GM19372 (cell line): ENCODE results near the gene HES1.

Experiments
- ATAC-seq: cut with Tn5 transposase; IDR thresholded peaks from one replicate; pipeline ENCODE4 v1.9.1; 2021; ENCODE audit warnings: mild to moderate bottlenecking, low read depth, moderate library complexity; ENCODE audit not compliant: unreplicated experiment

Gene HES1

GRCh38 chr3:194165271-194166018 is 29.5 kb downstream of the HES1 start:
- no peak for ATAC-seq

DNA sequence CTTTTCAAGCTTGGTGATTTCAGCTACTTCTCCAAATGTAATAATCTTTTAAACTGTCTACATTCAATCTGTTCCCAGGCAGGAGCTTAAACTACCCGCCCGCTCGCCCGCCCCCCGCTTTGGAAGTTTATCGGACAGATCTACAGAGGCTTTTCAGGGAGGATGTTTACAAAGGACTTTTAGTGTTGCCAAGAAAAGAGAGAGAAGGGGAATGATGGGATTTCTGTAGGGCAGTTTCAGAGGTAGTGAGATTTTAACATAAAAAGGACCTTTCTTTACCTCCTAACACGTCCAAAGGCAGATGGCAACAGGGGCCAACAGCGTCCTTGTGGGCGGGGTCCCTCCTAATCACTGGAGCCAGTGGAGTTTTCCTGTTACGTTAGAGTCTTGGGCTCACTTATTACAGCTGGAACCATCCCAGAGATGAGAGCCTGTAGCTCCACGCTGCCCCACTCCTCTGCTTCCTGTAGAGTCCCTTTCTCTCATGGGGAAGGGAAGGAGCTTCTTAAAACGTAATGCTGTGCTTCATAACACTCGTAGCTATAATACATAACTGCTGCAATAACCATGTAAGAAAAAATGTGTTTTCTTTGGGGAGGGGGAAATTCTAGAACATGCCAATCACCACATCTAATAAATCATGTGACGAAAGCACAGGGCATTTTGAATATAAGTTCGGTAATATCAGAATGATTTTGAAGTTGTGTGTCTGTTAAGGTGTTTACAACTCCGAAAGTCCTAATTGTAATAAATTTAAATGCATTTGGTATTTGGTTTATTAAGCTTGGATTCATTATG is 30.9 kb downstream of the HES1 start:
- no peak for ATAC-seq

- ATAC-seq: no peak
Measured at GRCh38 chr3:194167480-194168282, 31.7 kb downstream of the HES1 start.

DNA sequence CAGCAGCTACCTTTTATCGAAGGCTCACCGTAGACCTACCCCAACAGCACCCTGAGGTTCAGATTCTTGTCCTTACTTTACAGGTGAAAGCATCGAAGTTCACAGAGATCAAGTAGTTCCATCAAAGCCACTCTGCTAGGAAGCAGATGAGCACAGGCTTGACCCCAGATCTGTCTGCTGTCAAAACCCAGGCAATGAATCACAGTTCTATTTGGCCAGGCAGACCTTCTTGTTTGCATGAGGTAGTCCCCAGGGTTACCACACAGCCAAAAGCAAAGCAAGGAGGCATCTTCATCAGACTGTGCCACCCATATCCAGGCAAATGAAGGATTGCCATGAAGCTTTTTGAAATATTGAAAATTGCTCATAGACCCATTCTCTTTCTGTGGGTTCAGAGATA is 33.0 kb downstream of the HES1 start:
- ATAC-seq: no peak

GRCh38 chr3:194169595-194169994 is 33.6 kb downstream of the HES1 start:
- ATAC-seq: no peak

GRCh38 chr3:194170793-194171192 is 34.8 kb downstream of the HES1 start:
- no peak for ATAC-seq

DNA sequence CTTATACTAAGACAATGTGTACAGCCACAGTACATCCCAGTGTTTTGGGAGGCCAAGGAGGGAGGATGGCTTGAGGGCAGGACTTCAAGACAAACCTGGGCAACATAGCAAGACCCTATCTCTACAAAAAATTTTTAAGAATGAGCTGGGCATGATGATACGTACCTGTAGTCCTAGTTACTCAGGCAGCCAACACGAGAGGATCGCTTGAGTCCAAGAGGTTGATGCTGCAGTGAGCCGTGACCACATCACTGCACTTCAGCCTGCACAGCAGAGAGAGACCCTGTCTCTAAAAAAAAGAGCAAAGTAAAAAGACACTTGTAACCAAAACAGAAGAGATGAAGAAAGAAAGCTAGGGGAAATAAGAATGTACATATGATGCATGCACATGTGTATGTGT is 38.5 kb downstream of the HES1 start:
- no peak for ATAC-seq

DNA sequence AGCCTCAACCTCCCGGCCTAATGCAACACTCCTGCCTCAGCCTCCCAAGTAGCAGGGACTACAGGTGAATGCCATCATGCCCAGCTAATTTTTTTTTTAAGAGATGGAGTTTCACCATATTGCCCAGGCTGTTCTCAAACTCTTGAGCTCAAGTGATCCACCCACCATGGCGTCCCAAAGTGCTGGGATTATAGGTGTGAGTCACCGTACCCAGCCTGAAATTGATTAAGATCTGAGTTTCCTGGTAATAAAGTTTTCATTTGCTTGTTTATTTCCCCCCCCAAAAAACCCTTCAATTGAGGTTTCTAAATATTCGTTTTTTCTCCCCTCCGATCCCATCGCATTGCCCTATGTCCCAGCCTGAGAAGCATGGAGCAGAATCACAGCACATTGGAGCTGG is 39.0 kb downstream of the HES1 start:
- ATAC-seq: no peak

GRCh38 chr3:194176274-194176991 is 40.5 kb downstream of the HES1 start:
- no peak for ATAC-seq

DNA sequence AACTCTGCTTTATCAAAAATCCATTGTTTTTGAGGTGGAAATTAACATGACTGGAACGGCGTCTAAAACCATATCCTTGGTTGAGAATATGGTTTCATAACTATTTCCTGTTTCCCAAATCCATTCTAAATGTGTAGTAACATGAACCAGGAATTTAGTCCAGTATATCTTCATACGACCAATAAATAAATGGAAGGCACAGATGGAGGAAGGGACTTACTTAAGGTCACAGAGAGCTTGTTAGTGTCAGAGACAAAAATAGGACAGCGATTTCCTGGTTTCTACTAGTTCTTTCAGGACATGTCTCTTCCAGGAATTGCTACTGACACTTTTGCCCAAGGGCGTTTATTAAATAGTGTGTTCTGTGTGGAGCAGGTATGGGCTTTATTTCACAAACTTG is 41.2 kb downstream of the HES1 start:
- no peak for ATAC-seq

DNA sequence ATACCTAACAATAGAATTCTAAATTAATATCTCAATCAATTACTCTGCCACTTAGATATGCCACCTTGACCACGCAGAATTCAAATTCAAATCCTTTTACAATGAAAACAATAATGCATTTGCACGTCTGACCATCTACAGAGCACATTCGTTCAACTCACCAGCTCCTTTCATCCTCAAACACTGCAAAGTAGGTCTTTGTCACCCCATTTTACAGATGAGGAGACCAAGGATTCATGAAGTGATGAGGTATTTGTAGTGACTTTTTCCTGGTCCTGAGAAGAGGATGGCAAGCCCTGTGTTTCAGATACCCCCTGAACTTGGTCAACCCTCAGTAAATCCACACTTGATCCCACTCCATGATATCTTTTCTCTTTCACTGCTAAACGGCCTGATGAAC is 42.2 kb downstream of the HES1 start:
- ATAC-seq: no peak

DNA sequence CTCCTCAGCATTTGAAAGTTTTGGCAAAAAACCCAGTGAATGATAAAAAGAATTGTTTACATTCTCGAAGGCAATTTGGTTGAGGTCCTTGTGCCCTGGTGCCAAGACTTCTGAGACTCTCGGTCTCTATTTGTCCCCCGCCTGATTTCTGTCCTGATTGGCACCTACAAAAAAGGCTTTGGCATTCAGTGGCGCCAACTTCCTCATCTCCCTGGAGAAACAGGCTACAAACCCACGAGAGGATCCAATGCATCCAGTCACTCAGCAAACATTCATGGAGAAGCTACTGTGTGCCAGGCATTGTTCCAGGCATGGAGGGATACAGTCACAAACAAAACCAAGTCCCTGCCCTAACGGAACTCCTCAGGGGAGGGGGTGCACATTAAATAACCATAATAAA is 42.7 kb downstream of the HES1 start:
- ATAC-seq: no peak

- no peak for ATAC-seq
Measured at GRCh38 chr3:194180570-194180969, 44.6 kb downstream of the HES1 start.

GRCh38 chr3:194181612-194182529 is 45.9 kb downstream of the HES1 start:
- no peak for ATAC-seq

DNA sequence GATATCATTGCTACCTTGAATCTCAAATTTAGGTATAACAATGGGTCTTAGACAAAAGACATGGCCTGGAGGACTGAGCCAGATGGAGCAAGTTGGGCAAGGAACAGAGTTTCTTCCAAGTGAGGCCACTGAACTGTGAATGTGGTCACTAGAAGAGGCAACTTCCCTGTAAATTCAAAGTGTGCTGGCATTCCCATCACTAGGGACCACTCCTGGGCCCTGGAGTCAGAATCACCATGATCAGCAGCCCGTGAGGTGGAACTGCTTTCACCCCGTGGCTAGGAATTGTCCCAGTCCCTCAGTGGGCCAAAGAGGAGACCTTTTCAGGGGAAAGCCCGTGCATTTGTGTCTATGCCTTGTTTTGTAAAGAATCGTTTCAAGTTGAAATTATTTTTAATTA is 47.3 kb downstream of the HES1 start:
- ATAC-seq: no peak

GRCh38 chr3:194184265-194184751 is 48.4 kb downstream of the HES1 start:
- no peak for ATAC-seq

DNA sequence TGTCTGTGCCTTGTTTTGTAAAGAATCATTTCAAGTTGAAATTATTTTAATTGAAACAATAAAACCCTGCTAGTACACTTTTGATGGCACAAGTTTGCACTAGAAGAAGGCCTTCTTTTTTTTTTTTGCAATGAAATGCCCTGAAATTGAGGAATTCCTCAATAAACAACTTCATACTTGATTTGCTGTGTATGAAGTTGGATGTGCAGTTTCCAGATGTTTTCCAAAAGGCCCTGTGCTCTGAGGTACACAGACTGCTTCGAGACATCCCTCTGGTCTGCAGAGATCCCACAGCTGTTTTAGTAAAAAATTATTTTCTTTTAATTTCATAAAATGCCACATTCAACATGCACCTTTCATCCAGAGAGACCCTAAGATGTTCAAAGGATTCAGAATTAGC is 48.9 kb downstream of the HES1 start:
- no peak for ATAC-seq

- no peak for ATAC-seq
Measured at GRCh38 chr3:194185221-194185620, 49.3 kb downstream of the HES1 start.

GRCh38 chr3:194187233-194187944 is 51.4 kb downstream of the HES1 start:
- ATAC-seq: no peak
